ENCODE data around the gene SLU7.

DNA sequence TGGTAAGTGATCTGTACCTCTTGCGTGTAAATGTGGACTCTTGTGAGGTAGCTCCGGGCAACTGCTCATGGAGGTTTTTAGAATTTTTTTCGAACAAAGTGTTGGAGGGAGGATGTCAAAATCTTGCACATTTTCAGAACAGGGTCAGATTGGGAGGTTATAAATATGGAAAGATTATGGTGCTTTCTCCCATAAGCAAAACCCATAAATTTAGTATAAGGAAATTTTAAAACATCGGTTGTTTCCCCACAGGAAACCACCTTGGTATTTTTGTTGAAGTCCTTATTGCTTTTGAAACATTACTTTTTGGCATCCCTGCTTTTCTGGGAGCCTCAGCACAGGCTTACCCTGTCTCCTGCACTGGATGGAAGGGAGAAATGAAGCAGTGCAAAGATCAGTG, 36.7 kb upstream of the SLU7 start:
- TF ChIP-seq, protein P1, sequence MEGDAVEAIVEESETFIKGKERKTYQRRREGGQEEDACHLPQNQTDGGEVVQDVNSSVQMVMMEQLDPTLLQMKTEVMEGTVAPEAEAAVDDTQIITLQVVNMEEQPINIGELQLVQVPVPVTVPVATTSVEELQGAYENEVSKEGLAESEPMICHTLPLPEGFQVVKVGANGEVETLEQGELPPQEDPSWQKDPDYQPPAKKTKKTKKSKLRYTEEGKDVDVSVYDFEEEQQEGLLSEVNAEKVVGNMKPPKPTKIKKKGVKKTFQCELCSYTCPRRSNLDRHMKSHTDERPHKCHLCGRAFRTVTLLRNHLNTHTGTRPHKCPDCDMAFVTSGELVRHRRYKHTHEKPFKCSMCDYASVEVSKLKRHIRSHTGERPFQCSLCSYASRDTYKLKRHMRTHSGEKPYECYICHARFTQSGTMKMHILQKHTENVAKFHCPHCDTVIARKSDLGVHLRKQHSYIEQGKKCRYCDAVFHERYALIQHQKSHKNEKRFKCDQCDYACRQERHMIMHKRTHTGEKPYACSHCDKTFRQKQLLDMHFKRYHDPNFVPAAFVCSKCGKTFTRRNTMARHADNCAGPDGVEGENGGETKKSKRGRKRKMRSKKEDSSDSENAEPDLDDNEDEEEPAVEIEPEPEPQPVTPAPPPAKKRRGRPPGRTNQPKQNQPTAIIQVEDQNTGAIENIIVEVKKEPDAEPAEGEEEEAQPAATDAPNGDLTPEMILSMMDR (IDR thresholded peaks at IDR 0.05): no peak
- no peak for TF ChIP-seq POLR2A (IDR thresholded peaks at IDR 0.05)
